GM12878 (cell line): ENCODE data around the gene IBTK.

ENCODE experiments used
- EGR1 ChIP-seq, 2 experiments: IDR thresholded peaks; 1 replicate in 1 of 2; 2 replicates in 1 of 2; pipeline ENCODE4 v1.6.1; 2011 to 2012; ENCODE audit warnings: low read depth in 2 of 2, low read length in 2 of 2, borderline replicate concordance in 1 of 2, mild to moderate bottlenecking in 1 of 2, moderate library complexity in 1 of 2
- EP300 ChIP-seq, 2 experiments: fragments of 150-350 bp in 1 of 2; IDR thresholded peaks; 2 replicates each; pipeline ENCODE4 v1.6.1; 2011 to 2012; ENCODE audit warnings: low read depth in 2 of 2, low read length in 2 of 2, borderline replicate concordance in 1 of 2, improper control_type of control experiment in 1 of 2, inconsistent platforms in 1 of 2; ENCODE audit not compliant: control insufficient read depth in 1 of 2
- FOXM1 ChIP-seq: IDR thresholded peaks from 2 replicates; pipeline ENCODE4 v1.6.1; 2012; ENCODE audit warnings: low read depth, mild to moderate bottlenecking, inconsistent platforms, low read length, moderate library complexity
- KLF5 ChIP-seq: fragments of 450-650 bp; IDR thresholded peaks from 2 replicates; pipeline ENCODE4 v1.6.1; 2014; ENCODE audit warnings: mild to moderate bottlenecking; ENCODE audit not compliant: partially characterized antibody
- POLR2A ChIP-seq: IDR thresholded peaks from 2 replicates; pipeline ENCODE4 v1.6.1; 2011; ENCODE audit warnings: low read depth, mild to moderate bottlenecking, low read length

DNA sequence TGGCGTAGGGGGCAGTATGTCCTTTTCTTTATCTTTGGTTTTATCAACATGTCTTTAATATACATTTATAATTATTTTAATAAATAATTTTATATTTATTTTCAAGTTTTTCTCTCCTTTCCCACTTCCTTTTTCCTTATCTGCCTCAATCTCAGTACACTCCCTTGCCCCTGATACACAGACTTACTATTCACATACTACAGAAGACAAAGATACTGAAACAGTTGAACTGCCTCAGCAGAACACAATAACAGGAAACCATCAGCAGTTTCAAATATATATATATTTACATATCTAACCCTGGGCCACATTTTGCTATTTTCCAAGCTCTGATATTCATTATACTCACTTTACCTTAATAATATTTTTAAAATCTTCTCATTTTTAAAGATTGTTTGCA, 19.8 kb downstream of the IBTK start:
- TF ChIP-seq EP300 (IDR thresholded peaks at IDR 0.05; ENCODE audit: borderline replicate concordance in 1 of 2, control insufficient read depth in 1 of 2, low read depth in 2 of 2, low read length in 2 of 2) (no peak), EGR1 (IDR thresholded peaks at IDR 0.05; ENCODE audit: borderline replicate concordance in 1 of 2, low read depth in 2 of 2, low read length in 2 of 2) (no peak), FOXM1 (no peak), KLF5 (no peak), POLR2A (no peak)
